Effector memory CD8-positive, alpha-beta T cell (primary cell): ENCODE results near the gene DPH7.
"Not testable (repeated sequence)": the region's sequence is repeated elsewhere in the genome, so short reads cannot be mapped to it uniquely, and the experiment has no call there.

Experiments
- ATAC-seq: fragments of 150-1000 bp; cut with Tn5 transposase; replicated peaks from 2 replicates; pipeline ENCODE4 v1.10.0; 2021; ENCODE audit warnings: mild to moderate bottlenecking, moderate library complexity
- DNase-seq, 3 experiments: peaks; one replicate each; pipeline ENCODE4 v3.0.0; 2021
- H3K27ac Mint-ChIP-seq, 2 donors: one replicate each; pipeline ENCODE4 v1.8.0; 2022; ENCODE audit warnings: mild to moderate bottlenecking in 2 of 2, mixed read lengths in 2 of 2, moderate library complexity in 2 of 2
- H3K27me3 Mint-ChIP-seq, 2 donors: one replicate each; pipeline ENCODE4 v1.8.0; 2022; ENCODE audit warnings: mixed read lengths in 2 of 2
- H3K36me3 Mint-ChIP-seq: one replicate; pipeline ENCODE4 v1.8.0; 2022; ENCODE audit warnings: mild to moderate bottlenecking, moderate library complexity, mixed read lengths; ENCODE audit not compliant: insufficient read depth
- H3K4me1 Mint-ChIP-seq, 2 donors: one replicate each; pipeline ENCODE4 v1.8.0; 2022; ENCODE audit warnings: low read depth in 2 of 2, mixed read lengths in 2 of 2
- H3K4me3 Mint-ChIP-seq, 2 donors: one replicate each; pipeline ENCODE4 v1.8.0; 2022; ENCODE audit warnings: mild to moderate bottlenecking in 2 of 2, mixed read lengths in 2 of 2, moderate library complexity in 2 of 2
- H3K9me3 Mint-ChIP-seq, 2 donors: one replicate each; pipeline ENCODE4 v1.8.0; 2022; ENCODE audit warnings: mixed read lengths in 2 of 2
- total RNA-seq, 9 experiments: gene quantifications; one replicate each; lab custom pipeline; 2026; lab: John Stamatoyannopoulos, UW

DPH7 gene
- total RNA-seq = 34.5 to 64.9 (median 42.3) reads per million in 9 experiments

DNA sequence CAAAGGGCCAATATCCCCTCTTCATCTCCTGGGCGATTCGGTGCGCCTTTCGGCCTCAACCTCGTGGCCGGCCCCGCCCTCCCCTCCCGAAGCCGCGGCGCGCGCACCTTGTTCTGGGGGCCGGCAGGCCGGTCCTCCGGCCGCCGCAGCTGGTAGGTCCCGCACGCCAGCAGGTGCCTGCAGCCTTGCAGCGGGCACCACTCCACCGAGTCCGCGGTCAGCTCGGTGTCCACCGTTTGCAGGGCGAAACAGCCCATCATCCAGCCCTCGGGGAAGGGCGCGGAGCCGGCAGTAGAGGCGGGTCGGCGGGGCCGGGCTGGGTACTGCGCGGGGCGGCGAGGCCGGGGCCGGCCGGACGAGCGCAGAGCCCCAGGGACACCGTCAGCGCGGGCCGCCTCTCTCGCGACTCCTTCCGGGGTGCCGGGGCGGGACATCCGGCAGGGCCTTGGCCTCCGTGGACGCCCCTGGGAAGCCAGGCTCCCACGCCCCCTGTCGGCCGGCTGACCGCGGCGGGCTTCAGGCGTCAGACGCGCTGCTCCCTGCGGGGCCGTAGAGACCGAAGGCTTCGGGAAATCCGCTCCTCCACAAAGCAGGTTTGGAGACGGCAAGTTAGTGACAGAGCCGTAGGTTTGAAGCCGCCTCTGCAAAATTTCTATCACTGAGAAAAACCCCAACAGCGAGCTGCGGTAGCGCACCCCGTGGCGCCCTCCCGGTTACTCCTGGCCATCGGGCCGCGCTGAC is at the start of gene DPH7:
Gene DPH7, minus strand, starts transcription at position 408 of the 741 bp plus-strand sequence. Its CDS starts 148 bp downstream, at position 260.
- no peaks in the 10 kb centered on the region for H3K27me3 Mint-ChIP-seq
- H3K9me3 Mint-ChIP-seq = no peaks in the 10 kb centered on the region
- H3K4me3 Mint-ChIP-seq = peak within 1 kb of the TSS; percentile 73 to 76
- H3K27ac Mint-ChIP-seq = peak within 1 kb of the TSS; percentile 54 to 68
- DNase-seq (peak; percentile 94 to 98 (median 97)), ATAC-seq (peak; percentile 97)
- peaks cover 23 to 26% of the 10 kb centered on the region in 2 donors for H3K4me1 Mint-ChIP-seq
- peaks cover 26% of the 10 kb centered on the region for H3K36me3 Mint-ChIP-seq

DNA sequence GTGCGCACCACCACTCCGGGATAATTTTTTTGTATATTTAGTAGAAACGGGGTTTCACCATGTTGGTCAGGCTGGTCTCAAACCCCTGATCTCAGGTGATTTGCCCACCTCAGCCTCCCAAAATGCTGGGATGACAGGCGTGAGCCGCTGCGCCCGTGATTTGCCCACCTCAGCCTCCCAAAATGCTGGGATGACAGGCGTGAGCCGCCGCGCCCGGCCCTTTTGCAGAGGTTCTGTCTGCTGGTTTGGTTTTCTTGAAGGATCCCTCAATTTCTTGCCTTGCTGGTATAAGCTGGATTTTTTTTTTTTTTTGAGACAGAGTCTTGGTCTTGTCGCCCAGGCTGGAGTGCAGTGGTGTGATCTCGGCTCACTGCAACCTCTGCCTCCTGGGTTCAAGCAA is 48.7 kb upstream of the DPH7 start:
- Mint-ChIP-seq H3K36me3 (peaks cover 34% of the 10 kb centered on the region), H3K4me1 (peaks cover 38 to 46% of the 10 kb centered on the region in 2 donors)
- H3K9me3 Mint-ChIP-seq, H3K27me3 Mint-ChIP-seq, H3K27ac Mint-ChIP-seq, ATAC-seq, H3K4me3 Mint-ChIP-seq, DNase-seq: not testable (repeated sequence)

DNA sequence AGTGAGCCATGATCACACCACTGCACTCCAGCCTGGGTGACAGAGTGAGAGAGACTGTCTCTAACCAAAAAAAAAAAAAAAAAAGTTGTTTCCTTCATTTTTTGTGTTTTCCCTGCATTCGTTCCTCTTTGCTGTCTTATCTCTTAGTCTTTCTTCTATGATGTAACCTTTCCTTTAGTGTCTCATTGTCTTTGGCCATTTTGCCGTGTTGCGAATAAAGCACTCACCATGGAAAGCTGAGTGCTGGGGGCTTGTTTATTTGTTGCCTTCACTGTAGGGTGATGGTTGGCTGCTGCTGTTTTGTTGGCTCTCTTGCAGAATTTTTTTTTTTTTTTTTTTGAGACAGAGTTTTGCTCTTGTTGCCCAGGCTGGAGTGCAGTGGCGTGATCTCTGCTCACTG is 47.7 kb upstream of the DPH7 start:
- ATAC-seq (no peak), DNase-seq (no peak)
- no peaks in the 10 kb centered on the region for H3K9me3 Mint-ChIP-seq
- H3K4me3 Mint-ChIP-seq = peak overlapping the region in 1 of 2 donors; percentile 29
- H3K36me3 Mint-ChIP-seq = peaks cover 32% of the 10 kb centered on the region
- H3K27ac Mint-ChIP-seq = peak overlapping the region in 1 of 2 donors; percentile 44
- H3K4me1 Mint-ChIP-seq = peaks cover 36 to 40% of the 10 kb centered on the region in 2 donors
- no peaks in the 10 kb centered on the region for H3K27me3 Mint-ChIP-seq

DNA sequence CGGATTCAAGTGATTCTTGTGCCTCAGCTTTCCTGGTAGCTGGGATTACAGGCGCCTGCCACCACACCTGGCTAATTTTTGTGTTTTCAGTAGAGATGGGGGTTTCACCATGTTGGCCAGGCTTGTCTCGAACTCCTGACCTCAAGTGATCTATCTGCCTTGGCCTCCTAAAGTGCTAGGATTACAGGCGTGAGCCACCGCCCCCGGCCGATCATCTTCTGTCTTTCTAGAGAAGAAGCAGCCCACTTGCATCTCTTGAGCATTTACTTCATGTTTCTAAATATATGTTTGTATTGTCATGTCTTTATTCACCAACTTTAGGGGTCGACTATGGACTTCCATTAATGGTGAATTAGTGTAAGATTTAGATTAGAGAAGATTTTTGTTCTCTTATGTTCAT is 43.5 kb upstream of the DPH7 start:
- Mint-ChIP-seq H3K36me3 (peaks cover 39% of the 10 kb centered on the region), H3K4me1 (peaks cover 39 to 43% of the 10 kb centered on the region in 2 donors), H3K27ac (peak overlapping the region; percentile 52 to 74)
- H3K27me3 Mint-ChIP-seq, H3K4me3 Mint-ChIP-seq, ATAC-seq, DNase-seq, H3K9me3 Mint-ChIP-seq: not testable (repeated sequence)

DNA sequence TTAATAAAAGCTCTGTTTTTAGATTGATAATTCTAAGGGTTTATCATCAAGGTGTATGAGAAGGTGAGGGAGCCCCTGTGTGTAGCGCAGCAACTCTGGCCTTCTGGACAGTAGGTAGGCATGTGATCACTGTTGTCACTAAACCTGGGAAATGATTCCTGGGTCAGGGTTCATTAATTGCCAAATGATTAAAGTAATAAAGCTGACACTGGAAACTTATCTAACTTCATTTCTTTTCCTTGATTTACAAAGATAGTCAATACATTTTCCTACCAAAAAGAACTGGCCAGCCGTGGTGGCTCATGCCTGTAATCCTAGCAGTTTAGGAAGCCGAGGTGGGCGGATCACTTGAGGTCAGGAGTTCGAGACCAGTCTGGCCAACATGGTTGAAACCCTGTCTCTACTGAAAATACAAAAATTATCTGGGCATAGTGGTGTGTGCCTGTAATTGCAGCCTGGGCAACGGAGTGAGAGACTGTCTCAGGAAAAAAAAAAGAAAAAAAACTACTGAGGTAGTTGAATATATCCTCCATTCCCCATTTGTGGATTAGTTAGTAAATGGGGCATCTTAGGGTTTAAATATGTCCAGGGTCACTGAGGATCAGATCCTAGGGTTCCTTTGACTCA is 42.5 kb upstream of the DPH7 start:
- no peak for DNase-seq
- peaks cover 39 to 40% of the 10 kb centered on the region in 2 donors for H3K4me1 Mint-ChIP-seq

DNA sequence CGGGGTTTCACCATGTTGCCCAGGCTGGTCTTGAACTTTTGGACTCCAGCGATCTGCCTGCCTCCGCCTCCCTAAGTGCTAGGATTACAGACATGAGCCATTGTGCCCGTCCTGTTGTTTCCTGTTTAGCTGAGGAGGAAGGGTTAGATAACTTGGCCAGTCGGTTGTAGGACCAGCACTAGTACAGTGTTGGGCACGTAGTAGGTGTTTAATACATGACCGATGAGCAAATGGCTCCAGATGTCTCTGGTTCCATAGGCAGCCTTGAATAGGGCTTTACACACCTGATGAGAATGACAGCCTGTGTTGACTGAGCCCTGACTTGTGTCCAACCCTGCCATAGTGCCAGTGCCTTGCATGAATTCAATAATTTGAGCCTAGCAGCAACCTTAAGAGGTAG is 41.9 kb upstream of the DPH7 start:
- H3K27me3 Mint-ChIP-seq = no peaks in the 10 kb centered on the region
- H3K4me3 Mint-ChIP-seq = peak overlapping the region; percentile 27 to 89
- peaks cover 38 to 39% of the 10 kb centered on the region in 2 donors for H3K4me1 Mint-ChIP-seq
- no peak for ATAC-seq
- H3K9me3 Mint-ChIP-seq = no peaks in the 10 kb centered on the region
- H3K27ac Mint-ChIP-seq = peak overlapping the region in 1 of 2 donors; percentile 23
- peaks cover 49% of the 10 kb centered on the region for H3K36me3 Mint-ChIP-seq
- no peak for DNase-seq

More for the DNA sequence above, 42.5 kb upstream of the DPH7 start:
- no peak for ATAC-seq
- Mint-ChIP-seq H3K36me3 (peaks cover 45% of the 10 kb centered on the region), H3K27ac (peak overlapping the region in 1 of 2 donors; percentile 23), H3K9me3 (no peaks in the 10 kb centered on the region), H3K27me3 (no peaks in the 10 kb centered on the region), H3K4me3 (peak overlapping the region; percentile 27 to 89)

DNA sequence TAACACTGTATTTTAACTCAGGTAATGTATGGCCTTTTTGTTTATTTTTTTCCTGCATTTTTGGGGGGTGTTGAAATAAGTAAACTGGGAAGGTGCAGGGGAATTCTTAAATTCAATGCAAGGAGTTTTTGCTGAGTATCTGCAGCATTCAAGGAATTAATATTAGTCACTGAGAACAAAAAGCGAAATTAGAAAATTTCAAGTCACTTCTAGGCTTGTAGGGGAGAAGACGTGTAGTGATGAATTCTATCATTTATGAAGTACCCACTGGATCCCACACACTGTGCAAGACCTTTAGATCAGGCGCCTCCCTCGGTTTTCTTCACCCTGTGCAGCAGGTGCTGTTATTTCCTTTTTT is 41.3 kb upstream of the DPH7 start:
- H3K27ac Mint-ChIP-seq = peak overlapping the region; percentile 82 to 87

DNA sequence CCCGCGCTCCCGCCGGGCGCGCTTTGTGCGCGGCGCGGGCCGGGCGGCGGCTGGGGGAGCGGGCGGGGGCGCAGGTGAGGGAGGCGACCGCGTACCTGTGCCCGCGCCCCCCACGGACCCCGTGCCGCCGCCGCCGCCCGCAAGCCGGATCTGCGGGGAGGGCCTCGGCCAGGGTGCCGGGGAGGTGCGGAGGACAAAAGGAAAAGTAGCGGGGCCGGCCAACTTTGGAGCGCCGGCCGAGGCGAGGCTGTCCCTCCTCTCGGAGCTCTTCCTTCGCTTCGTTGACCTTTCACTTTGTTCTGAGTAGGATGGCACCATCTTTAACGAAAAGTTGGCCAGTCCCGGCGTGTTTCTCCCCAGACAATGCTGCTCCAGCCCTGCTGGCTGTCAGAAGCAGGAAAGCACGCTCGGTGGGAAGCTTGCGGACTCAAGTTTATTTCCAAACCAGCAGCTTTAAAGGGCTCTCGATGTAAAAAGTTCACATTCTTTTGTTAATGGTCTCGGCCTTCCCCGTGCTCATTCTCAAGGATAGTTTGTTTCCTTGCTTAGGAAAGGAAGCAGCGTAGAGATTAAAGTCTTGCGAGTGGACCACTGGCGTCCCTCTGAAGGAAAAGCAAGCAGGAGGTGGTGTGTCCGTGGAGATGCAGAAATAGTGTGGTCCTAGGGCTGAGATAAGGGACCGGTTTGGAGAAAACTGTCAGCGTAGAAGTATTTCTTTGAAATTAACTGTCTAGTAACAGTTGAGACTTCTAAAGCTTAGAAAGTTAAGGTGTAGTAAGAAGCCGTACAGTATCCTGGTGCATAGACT is 40.7 kb upstream of the DPH7 start:
- Mint-ChIP-seq H3K4me1 (peaks cover 32 to 33% of the 10 kb centered on the region in 2 donors), H3K4me3 (peak overlapping the region; percentile 84 to 89), H3K27ac (peak overlapping the region; percentile 82 to 87), H3K9me3 (no peaks in the 10 kb centered on the region), H3K27me3 (no peaks in the 10 kb centered on the region), H3K36me3 (peaks cover 43% of the 10 kb centered on the region)
- ATAC-seq (peak; percentile 24), DNase-seq (peak in 1 of 3 experiments; percentile 23)

More for the DNA sequence above, 41.3 kb upstream of the DPH7 start:
- Mint-ChIP-seq H3K4me3 (peak overlapping the region; percentile 84 to 89), H3K36me3 (peaks cover 46% of the 10 kb centered on the region), H3K27me3 (no peaks in the 10 kb centered on the region), H3K4me1 (peaks cover 33% of the 10 kb centered on the region in 2 donors), H3K9me3 (no peaks in the 10 kb centered on the region)
- DNase-seq (no peak), ATAC-seq (no peak)

DNA sequence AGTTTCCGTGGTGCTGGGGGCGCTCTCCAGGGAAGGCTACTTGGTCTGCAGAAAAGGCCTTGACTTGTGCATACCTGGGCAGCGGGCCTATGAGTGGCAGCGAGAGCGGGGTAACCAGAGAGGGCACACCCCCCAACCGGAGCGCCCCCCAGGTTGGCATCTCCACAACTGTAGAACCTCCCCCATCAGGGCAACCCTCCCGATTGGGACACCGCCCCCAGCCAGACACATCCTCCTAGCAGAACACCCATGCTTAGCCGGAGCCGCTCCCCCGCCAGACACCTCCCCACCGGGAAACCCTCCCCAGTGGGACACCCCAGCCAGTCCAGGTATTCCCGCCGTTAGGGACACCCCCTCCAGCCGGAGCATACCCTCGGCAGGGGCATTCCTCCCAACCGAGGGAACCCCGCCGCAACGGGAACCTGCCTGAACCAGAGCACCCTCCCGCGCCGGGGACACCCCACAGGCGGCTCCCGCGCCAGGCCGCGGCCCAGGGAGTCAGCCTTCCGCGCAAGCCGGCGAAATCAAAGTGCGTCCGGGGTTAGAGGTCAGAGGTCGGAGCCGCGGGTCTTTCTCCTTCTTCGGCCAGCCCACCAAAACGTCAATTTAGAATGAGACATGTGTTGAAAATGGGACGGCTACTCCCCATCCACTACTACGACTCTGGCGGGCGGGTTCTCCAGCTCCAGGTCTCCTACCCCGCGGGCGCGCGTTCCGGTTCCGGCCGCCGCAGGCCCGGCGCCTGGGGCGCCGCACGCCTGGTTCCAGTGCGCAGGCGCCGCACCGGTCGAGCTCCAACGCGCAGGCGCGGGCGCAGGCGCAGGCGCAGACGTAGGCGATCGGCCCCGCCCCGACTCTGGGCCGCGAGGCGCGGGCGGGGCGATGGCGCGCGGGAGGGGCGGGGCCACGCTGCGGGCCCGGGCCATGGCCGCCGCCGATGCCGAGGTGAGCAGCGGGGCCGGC is 39.7 kb upstream of the DPH7 start, which contains the start of gene EHMT1:
Gene EHMT1, plus strand, starts transcription at position 901 of the 963 bp plus-strand sequence. Its CDS starts 24 bp downstream, at position 925.
- ATAC-seq (peak; percentile 80), DNase-seq (peak; percentile 88 to 95 (median 93))
- peak within 1 kb of the TSS; percentile 86 to 92 for H3K27ac Mint-ChIP-seq
- no peaks in the 10 kb centered on the region for H3K27me3 Mint-ChIP-seq
- H3K4me1 Mint-ChIP-seq = peaks cover 27 to 29% of the 10 kb centered on the region in 2 donors
- no peaks in the 10 kb centered on the region for H3K9me3 Mint-ChIP-seq
- peaks cover 45% of the 10 kb centered on the region for H3K36me3 Mint-ChIP-seq
- H3K4me3 Mint-ChIP-seq = peak within 1 kb of the TSS; percentile 84 to 89

DNA sequence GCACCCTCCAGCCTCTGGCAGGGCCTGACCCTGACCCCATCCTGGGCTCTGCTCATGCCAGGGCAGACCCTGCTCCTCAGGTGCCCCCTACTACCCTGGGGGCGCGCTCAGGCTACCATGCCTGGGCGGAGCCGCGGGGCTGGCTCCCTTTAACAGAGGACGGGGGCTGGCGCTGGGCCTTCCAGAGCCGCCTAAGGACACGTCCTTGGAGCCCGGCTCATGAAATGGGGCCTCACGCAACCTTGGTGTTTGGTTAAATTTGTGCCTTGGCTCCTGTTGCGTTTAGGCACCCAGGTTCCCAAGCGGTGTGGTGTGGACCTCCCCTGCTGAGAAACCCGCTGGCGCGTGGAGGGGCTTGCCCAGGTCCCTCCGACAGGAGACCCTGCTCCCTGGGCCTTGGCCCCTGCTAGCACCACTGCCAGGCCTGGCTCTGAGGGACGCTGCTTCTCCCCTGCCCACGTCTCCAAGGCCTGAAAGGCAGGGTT is 36.7 kb upstream of the DPH7 start:
- no peak overlapping the region for H3K4me3 Mint-ChIP-seq
- H3K36me3 Mint-ChIP-seq = peaks cover 46% of the 10 kb centered on the region
- ATAC-seq (no peak), DNase-seq (no peak)
- H3K27ac Mint-ChIP-seq = peak overlapping the region in 1 of 2 donors; percentile 59
- no peaks in the 10 kb centered on the region for H3K9me3 Mint-ChIP-seq
- peaks cover 32 to 34% of the 10 kb centered on the region in 2 donors for H3K4me1 Mint-ChIP-seq
- no peaks in the 10 kb centered on the region for H3K27me3 Mint-ChIP-seq

DNA sequence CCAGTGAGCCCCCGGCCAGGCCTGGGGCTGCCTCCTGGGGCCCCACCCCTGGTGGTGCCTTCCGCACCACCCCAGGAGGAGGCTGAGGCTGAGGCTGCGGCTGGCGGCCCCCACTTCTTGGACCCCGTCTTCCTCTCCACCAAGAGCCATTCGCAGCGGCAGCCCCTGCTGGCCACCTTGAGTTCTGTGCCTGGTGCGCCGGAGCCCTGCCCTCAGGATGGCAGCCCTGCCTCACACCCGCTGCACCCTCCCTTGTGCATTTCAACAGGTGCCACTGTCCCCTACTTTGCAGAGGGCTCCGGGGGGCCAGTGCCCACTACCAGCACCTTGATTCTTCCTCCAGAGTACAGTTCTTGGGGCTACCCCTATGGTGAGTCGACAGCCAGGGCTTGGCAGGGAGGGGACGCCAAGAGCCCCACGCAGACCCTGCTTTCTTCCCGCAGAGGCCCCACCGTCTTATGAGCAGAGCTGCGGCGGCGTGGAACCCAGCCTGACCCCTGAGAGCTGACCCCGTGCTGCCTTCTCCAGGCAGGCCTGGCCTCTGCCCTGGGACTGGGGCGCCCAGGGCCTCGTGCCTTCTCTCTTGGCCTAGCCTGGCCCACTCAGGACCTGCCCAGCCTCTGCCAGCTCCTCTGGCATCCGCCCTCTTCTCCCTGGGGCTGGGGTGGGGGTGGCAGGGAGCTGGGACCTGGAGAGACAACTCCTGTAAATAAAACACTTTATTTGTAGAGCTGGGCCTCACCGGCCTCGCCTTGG is 36.1 kb upstream of the DPH7 start:
- Mint-ChIP-seq H3K4me3 (no peak overlapping the region), H3K4me1 (peaks cover 28 to 31% of the 10 kb centered on the region in 2 donors), H3K36me3 (peaks cover 46% of the 10 kb centered on the region), H3K27ac (no peak overlapping the region), H3K9me3 (no peaks in the 10 kb centered on the region), H3K27me3 (no peaks in the 10 kb centered on the region)
- no peak for ATAC-seq
- no peak for DNase-seq
